Trophoblast cell (in vitro differentiated cells and primary cell): ENCODE results near the gene SNX20.

Source experiments
- DNase-seq, 2 donors: peaks; one replicate each; pipeline ENCODE4 v3.0.0-alpha.2; 2016
- H2AFZ ChIP-seq: 2 replicates; pipeline ENCODE4 v1.6.1; 2013; ENCODE audit warnings: low read length, moderate library complexity, mild to moderate bottlenecking; ENCODE audit not compliant: insufficient read depth, poor library complexity
- H2AK5ac ChIP-seq: 2 replicates; pipeline ENCODE4 v1.6.1; 2013; ENCODE audit warnings: mild to moderate bottlenecking, low read length
- H2BK120ac ChIP-seq: 2 replicates; pipeline ENCODE4 v1.6.1; 2013; ENCODE audit warnings: low read length, mild to moderate bottlenecking, moderate library complexity; ENCODE audit not compliant: insufficient read depth, poor library complexity
- H2BK12ac ChIP-seq: 2 replicates; pipeline ENCODE4 v1.6.1; 2013; ENCODE audit warnings: mild to moderate bottlenecking, low read length, moderate library complexity
- H2BK5ac ChIP-seq: 2 replicates; pipeline ENCODE4 v1.6.1; 2013; ENCODE audit warnings: low read length, low read depth, moderate library complexity, mild to moderate bottlenecking; ENCODE audit not compliant: poor library complexity
- H3K14ac ChIP-seq: 2 replicates; pipeline ENCODE4 v1.6.1; 2013; ENCODE audit warnings: mild to moderate bottlenecking, low read length
- H3K18ac ChIP-seq: 2 replicates; pipeline ENCODE4 v1.6.1; 2013; ENCODE audit warnings: mild to moderate bottlenecking, low read length
- H3K23ac ChIP-seq: 2 replicates; pipeline ENCODE4 v1.6.1; 2013; ENCODE audit warnings: low read length
- H3K27ac ChIP-seq: 2 replicates; pipeline ENCODE4 v1.5.1; 2013; ENCODE audit warnings: low read depth, mild to moderate bottlenecking, inconsistent platforms, low read length, moderate library complexity
- H3K27me3 ChIP-seq: 2 replicates; pipeline ENCODE4 v1.6.1; 2013; ENCODE audit warnings: inconsistent platforms, mild to moderate bottlenecking, low read length, moderate library complexity; ENCODE audit not compliant: insufficient read depth
- H3K36me3 ChIP-seq, 2 experiments: 1 replicate in 1 of 2; 2 replicates in 1 of 2; pipeline ENCODE4 v1.6.1; 2013; ENCODE audit warnings: low read length in 2 of 2, mild to moderate bottlenecking in 2 of 2, moderate library complexity in 1 of 2; ENCODE audit not compliant: insufficient read depth in 2 of 2, control insufficient read depth in 1 of 2
- H3K4ac ChIP-seq: 2 replicates; pipeline ENCODE4 v1.6.1; 2013; ENCODE audit warnings: low read depth, mild to moderate bottlenecking, low read length, moderate library complexity
- H3K4me1 ChIP-seq, 2 experiments: 1 replicate in 1 of 2; 2 replicates in 1 of 2; pipeline ENCODE4 v1.6.1; 2013; ENCODE audit warnings: low read length in 2 of 2, mild to moderate bottlenecking in 2 of 2, moderate library complexity in 1 of 2; ENCODE audit not compliant: insufficient read depth in 2 of 2, control insufficient read depth in 1 of 2
- H3K4me2 ChIP-seq: 2 replicates; pipeline ENCODE4 v1.6.1; 2013; ENCODE audit warnings: inconsistent platforms, mild to moderate bottlenecking, low read length, moderate library complexity
- H3K4me3 ChIP-seq: 2 replicates; pipeline ENCODE4 v1.5.1; 2013; ENCODE audit warnings: mild to moderate bottlenecking, low read depth, low read length, inconsistent platforms
- H3K79me1 ChIP-seq: one replicate; pipeline ENCODE4 v1.6.1; 2013; ENCODE audit warnings: low read length
- H3K79me2 ChIP-seq: 2 replicates; pipeline ENCODE4 v1.6.1; 2013; ENCODE audit warnings: low read length, mild to moderate bottlenecking; ENCODE audit not compliant: control insufficient read depth, insufficient read depth, poor library complexity
- H3K9ac ChIP-seq: 2 replicates; pipeline ENCODE4 v1.6.1; 2013; ENCODE audit warnings: mild to moderate bottlenecking, low read length
- H3K9me3 ChIP-seq: 2 replicates; pipeline ENCODE4 v1.6.1; 2013; ENCODE audit warnings: low read depth, mild to moderate bottlenecking, control low read depth, inconsistent platforms, low read length; ENCODE audit not compliant: insufficient read depth
- H4K12ac ChIP-seq: 2 replicates; pipeline ENCODE4 v1.6.1; 2013; ENCODE audit warnings: low read depth, mild to moderate bottlenecking, low read length, moderate library complexity
- H4K8ac ChIP-seq: 2 replicates; pipeline ENCODE4 v1.6.1; 2013; ENCODE audit warnings: low read depth, mild to moderate bottlenecking, low read length, moderate library complexity
- H4K91ac ChIP-seq: one replicate; pipeline ENCODE4 v1.6.1; 2013; ENCODE audit warnings: low read depth, mild to moderate bottlenecking, low read length, moderate library complexity
- WGBS: extraction: QIAGEN DNeasy Blood & Tissue Kit; methylation state at CpG from one replicate; pipeline ENCODE4 v1.1.7; 2013; ENCODE audit warnings: missing lambda C conversion rate; ENCODE audit not compliant: insufficient read length, insufficient coverage; ENCODE audit errors: extremely low coverage; 5-methylcytosine and 5-hydroxymethylcytosine counted together

The SNX20 gene

GRCh38 chr16:50628156-50628802, 52.8 kb downstream of the SNX20 start:
- H3K4me1 ChIP-seq, result no peaks in the 10 kb centered on the region
- no peak overlapping the region for H3K27ac ChIP-seq
- no peak overlapping the region for H3K18ac ChIP-seq
- H2AFZ ChIP-seq, result no peak overlapping the region
- no peak overlapping the region for H3K4me3 ChIP-seq
- no peaks in the 10 kb centered on the region for H3K79me1 ChIP-seq
- H3K79me2 ChIP-seq, result no peaks in the 10 kb centered on the region
- no peak overlapping the region for H4K12ac ChIP-seq
- H4K91ac ChIP-seq, result no peak overlapping the region
- no peak overlapping the region for H4K8ac ChIP-seq
- H2BK120ac ChIP-seq, result no peak overlapping the region
- no peaks in the 10 kb centered on the region for H3K9me3 ChIP-seq
- no peak overlapping the region for H3K4ac ChIP-seq
- no CpG with 5 or more reads among the region's 9 CpGs for WGBS
- H3K23ac ChIP-seq, result no peak overlapping the region
- no peak for DNase-seq
- peaks cover 2% of the 10 kb centered on the region in 2 experiments for H3K36me3 ChIP-seq
- no peak overlapping the region for H3K14ac ChIP-seq
- H3K4me2 ChIP-seq, result no peak overlapping the region
- H3K27me3 ChIP-seq, result no peaks in the 10 kb centered on the region
- H2BK5ac ChIP-seq, result no peak overlapping the region
- H3K9ac ChIP-seq, result no peak overlapping the region
- no peak overlapping the region for H2AK5ac ChIP-seq
- H2BK12ac ChIP-seq, result no peak overlapping the region

GRCh38 chr16:50627419-50627818, 53.7 kb downstream of the SNX20 start:
- no peak overlapping the region for H4K12ac ChIP-seq
- H3K79me2 ChIP-seq, result no peaks in the 10 kb centered on the region
- H2BK5ac ChIP-seq, result no peak overlapping the region
- no peak overlapping the region for H3K27ac ChIP-seq
- no peak overlapping the region for H2AFZ ChIP-seq
- H3K4me2 ChIP-seq, result no peak overlapping the region
- H3K27me3 ChIP-seq, result no peaks in the 10 kb centered on the region
- no peak overlapping the region for H2BK12ac ChIP-seq
- H3K14ac ChIP-seq, result no peak overlapping the region
- no peak for DNase-seq
- WGBS, result no CpG with 5 or more reads among the region's 10 CpGs
- H3K4me3 ChIP-seq, result no peak overlapping the region
- no peaks in the 10 kb centered on the region for H3K9me3 ChIP-seq
- H4K8ac ChIP-seq, result no peak overlapping the region
- H2AK5ac ChIP-seq, result no peak overlapping the region
- H4K91ac ChIP-seq, result no peak overlapping the region
- no peak overlapping the region for H2BK120ac ChIP-seq
- no peaks in the 10 kb centered on the region for H3K79me1 ChIP-seq
- H3K4me1 ChIP-seq, result no peaks in the 10 kb centered on the region
- no peak overlapping the region for H3K9ac ChIP-seq
- H3K4ac ChIP-seq, result no peak overlapping the region
- H3K18ac ChIP-seq, result no peak overlapping the region
- H3K36me3 ChIP-seq, result peaks cover 0 to 3% of the 10 kb centered on the region in 2 experiments
- H3K23ac ChIP-seq, result no peak overlapping the region

GRCh38 chr16:50626868-50627267, 54.2 kb downstream of the SNX20 start:
- Histone ChIP-seq H4K8ac (no peak overlapping the region), H2AK5ac (no peak overlapping the region), H3K4me2 (no peak overlapping the region), H3K9me3 (no peaks in the 10 kb centered on the region), H2BK12ac (no peak overlapping the region), H4K91ac (no peak overlapping the region), H3K4me3 (no peak overlapping the region), H3K27me3 (no peaks in the 10 kb centered on the region), H3K27ac (no peak overlapping the region), H3K36me3 (peaks cover 0 to 3% of the 10 kb centered on the region in 2 experiments), H3K9ac (no peak overlapping the region), H3K18ac (no peak overlapping the region), H3K4ac (no peak overlapping the region), H2BK120ac (no peak overlapping the region), H3K4me1 (no peaks in the 10 kb centered on the region), H3K23ac (no peak overlapping the region), H3K79me1 (no peaks in the 10 kb centered on the region), H2BK5ac (no peak overlapping the region), H3K14ac (no peak overlapping the region), H4K12ac (no peak overlapping the region), H3K79me2 (no peaks in the 10 kb centered on the region), H2AFZ (no peak overlapping the region)
- no peak for DNase-seq
- no CpG with 5 or more reads among the region's 4 CpGs for WGBS

- H3K4me2 ChIP-seq, result no peak overlapping the region
- no peak overlapping the region for H4K8ac ChIP-seq
- H3K18ac ChIP-seq, result no peak overlapping the region
- WGBS, result no CpG with 5 or more reads among the region's 12 CpGs
- no peak overlapping the region for H3K4me3 ChIP-seq
- no peaks in the 10 kb centered on the region for H3K27me3 ChIP-seq
- no peak overlapping the region for H3K14ac ChIP-seq
- H2AFZ ChIP-seq, result no peak overlapping the region
- H3K4ac ChIP-seq, result no peak overlapping the region
- no peaks in the 10 kb centered on the region for H3K79me1 ChIP-seq
- H3K9me3 ChIP-seq, result no peaks in the 10 kb centered on the region
- H2BK120ac ChIP-seq, result no peak overlapping the region
- no peaks in the 10 kb centered on the region for H3K4me1 ChIP-seq
- H3K36me3 ChIP-seq, result peaks cover 0 to 3% of the 10 kb centered on the region in 2 experiments
- no peak overlapping the region for H4K91ac ChIP-seq
- no peak overlapping the region for H3K9ac ChIP-seq
- no peak overlapping the region for H3K27ac ChIP-seq
- H2BK12ac ChIP-seq, result no peak overlapping the region
- H2AK5ac ChIP-seq, result no peak overlapping the region
- no peak overlapping the region for H3K23ac ChIP-seq
- H4K12ac ChIP-seq, result no peak overlapping the region
- H3K79me2 ChIP-seq, result no peaks in the 10 kb centered on the region
- no peak overlapping the region for H2BK5ac ChIP-seq
- DNase-seq, result no peak
Observed at GRCh38 chr16:50625374-50625773, 55.7 kb downstream of the SNX20 start.
